ENCODE results near the gene PEX10.

Gene PEX10

DNA sequence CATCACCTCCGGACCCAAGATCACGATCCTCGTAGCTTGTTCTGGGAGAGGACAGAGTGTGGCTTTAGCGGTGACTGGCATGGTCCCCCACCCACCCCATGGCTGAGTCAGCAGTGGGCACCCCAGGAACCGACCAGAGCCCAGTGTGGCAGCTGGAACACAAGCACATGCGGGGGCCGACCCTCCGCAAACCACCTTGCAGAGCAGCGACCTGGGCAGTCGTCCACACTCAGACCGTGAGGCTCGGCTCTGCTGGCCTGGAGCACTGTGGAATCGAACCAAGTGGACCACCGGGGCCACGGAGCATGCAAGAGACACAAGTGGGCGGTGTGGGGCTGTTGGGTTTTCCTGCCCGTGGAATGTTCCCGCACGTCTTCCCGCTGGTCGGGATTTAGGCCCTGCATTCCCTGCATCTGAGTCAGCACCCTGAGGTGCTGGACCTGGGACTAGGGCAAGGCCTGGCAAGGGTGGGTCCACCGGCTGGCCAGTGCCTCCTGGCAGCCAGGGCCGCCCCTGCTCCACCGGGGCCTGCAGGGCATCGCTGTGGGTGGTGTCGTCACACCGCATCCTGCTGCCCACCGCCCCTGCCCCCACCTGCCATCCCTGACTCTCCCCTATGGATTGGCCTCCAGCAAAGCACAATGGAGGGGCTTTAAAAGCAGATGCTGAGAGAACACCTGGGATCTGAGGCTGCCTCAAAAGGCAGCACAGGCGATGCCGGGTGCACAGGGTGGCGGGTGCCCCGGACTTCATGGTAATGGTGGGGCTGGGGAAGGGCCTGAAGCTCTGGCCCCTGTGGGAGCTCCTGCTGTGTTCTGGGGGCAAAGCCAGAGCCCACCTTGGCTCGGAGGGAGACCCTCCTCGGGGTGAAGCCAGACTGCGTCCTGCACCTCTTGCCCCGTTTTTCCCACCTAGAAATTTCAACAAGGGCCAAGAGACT is 39.5 kb downstream of the PEX10 start:
- no peak for DNase-seq

DNA sequence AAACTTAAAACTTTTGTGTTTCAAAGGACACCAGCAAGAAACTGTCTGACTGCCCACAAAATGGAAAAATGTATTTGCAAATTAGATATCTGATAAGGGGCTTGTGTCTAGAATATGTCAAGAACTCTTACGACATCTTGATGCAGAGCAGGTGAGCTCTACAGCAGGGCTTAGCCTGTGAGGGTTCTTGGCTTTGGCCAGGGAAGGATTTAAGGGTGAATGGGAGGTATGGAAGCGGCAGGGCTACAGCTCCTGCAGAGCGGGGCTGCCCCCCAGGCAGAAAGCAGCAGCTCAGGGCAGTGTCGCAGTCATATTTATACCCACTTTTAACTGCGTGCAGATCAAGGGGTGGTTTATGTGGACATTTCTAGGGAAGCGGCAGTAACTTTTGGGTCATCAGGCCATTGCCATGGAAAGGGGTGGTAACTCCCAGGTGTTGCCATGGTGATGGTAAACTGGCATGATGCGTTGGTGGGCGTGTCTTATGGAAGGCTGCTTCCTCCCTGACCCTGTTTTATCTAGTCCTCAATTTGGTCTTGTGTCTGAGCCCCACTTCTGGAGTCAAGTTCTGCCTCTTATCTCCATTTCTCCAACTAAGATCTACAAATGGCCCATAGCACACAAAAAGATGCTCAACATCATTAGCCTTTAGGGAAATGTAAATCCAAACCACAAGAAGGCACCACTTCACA is 44.2 kb downstream of the PEX10 start:
- DNase-seq = no peak

GRCh38 chr1:2363847-2364513 is 48.4 kb downstream of the PEX10 start:
- no peak for DNase-seq

DNA sequence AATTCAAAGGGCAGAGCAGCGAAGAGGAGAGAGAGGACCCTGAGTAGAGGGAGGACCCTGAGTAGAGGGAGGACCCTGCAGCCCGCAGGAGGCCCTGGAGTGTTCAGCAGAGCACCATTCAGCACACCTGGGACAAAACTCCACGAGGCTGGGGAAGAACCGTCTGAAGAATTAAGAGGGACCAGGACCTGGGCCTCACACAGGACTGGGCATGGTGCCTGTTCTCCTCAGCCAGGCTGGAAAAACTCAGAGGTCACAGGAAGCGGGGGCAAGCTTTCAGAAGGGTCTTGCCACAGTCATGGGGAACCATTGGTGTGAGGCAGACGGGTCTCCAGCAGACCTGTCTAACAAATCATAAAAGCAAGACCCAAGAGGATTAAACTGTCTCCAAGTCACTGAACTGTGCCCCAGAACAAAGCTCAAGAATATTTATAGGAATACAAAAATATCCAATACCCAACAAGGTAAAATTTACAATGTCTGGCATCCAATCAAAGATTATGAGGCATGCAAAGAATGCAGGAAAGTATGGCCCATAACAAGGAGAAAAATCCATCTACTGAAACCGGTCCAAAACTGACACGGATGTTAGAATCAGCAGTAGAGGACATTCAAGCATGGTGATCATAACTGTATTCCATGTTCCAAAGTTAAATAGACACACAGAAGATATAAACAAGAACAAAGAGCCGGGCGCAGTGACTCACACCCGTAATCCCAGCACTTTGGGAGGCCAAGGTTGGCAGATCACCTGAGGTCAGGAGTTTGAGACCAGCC is 51.6 kb downstream of the PEX10 start:
- DNase-seq = no peak

DNA sequence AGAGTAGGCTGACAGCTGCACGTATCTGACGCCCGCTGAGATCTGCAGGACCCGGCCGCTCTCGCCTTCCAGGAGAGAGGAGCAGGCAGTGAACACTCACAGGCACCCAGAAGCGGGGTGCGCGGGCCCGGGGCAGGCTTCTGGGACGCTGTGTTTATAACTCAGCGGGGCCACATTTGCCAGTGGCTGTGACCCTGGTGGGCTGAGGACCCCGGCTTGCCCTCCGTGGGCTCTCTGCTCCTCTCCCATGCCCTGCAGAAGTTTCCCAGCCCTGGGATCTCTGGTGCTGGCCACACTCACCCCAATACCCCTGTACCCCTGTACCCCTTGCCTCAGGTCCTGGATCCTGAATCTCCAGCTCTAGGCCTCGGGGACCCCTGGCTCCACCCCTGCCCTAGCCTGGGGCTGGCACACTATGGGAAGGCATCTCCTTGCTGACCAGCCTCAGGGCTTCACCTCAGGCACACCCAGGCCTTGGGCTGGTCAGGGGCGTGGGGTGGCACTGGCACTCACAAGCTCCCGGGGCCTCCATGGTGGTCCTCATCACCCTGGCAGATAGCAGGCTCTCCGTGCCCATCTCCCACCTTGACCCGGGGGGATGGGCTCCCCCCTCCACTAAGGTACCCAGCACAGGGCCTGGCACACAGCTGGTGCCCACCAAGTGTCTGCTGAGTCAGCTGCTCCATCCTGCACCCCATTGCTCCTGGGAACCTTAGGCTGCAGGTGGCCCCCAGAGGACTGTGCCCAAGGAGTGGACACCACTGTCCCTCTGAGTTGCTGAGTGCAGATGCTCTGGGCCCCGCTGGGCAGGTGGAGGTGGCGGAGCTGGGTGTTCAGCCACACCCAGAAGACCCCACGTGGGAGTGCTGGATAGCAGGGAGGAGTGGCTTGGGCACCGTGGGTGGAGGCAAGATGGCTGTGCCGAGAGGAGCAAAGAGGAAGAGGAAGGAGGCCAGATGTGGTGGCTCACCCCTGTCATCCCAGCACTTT is 53.4 kb downstream of the PEX10 start:
- no peak for DNase-seq

GRCh38 chr1:2358072-2358471 is 54.3 kb downstream of the PEX10 start:
- no peak for DNase-seq

DNA sequence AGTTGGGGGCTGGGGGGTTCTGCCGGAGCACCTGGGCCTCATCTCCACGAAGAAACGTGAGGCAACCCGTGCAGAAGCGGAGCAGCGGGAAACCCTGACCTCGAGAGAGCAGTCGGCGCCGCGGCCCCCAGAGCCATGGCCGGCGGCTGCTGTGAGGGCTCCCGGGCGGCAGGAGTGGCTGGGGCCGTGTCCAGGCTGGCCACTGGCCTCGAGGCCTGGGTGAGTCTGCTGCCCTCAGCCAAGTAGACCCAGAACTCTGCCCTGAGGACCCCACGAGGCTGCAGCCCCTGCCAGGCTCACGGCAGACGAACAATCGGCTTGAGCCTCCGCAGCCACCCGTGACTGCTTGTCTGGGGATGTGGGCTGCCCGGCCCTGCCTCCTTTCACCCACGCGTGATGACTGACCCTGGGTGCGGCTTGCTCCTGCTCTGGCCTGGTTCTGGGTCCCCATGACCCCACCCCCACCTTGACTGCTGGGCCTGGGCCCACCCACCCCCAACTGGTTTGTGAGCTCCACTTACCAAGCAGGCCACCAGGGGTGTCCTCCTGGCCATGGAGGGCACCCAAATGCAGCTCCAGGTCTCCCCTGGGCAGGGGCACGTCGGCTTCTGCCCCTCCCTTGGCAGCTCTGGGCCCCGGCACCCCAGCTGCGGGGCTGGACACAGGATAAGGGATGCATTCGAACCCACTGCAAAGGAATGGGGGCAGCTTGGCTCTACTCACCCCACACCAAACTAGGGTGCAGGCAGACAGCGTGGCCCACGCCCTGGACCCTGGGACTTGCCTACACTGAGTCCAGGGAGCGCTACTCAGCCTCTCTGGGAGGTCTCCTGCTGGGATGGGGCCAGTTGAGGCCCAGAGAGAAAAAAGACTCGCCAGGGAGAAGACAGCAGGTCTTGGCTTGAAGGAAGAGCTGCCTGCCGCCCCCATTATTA is 55.2 kb downstream of the PEX10 start:
- DNase-seq = no peak

GRCh38 chr1:2356401-2356800 is 56.0 kb downstream of the PEX10 start:
- no peak for DNase-seq

- DNase-seq = no peak
Observed at GRCh38 chr1:2355373-2356261, 56.7 kb downstream of the PEX10 start.

DNA sequence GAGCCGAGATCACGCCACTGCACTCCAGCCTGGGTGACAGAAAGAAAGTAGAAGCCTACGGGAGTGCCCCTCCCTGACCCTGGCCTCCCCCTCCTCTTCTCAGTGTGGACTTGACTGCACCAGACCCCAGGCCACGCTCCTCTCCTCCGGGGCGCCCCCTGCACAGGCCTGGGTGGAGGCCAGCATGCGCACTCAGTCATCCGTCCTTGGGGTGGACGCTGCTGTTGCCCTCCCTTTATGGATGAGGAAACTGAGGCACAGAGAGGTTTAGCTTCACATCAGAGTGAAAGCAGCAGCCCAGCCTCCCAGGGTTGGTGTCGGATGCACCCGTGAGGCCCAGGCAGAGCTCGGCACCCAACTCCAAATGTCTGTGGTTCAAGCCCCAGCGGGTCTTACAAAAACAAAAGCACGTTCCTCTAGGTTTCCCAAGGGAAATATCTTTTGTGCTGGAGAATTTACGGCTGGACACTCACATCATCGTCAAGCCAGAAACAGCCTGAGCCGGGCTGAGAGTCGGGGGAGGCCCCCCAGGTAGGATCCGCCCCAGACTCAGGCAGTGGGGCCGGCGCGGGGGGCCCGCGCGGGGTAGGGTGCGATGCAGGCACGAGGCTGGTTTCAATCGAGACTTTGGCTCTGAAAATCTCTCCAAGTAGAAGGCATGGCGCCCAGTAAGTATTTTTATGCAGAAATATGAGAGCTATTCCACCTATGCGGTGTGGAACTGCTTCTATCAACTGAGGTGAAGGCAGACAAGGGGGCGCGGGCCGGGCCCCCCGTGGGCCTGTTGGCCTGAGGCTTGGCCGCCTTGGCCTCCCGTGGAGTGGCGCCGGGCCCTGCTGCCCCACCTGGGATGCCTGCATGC is 57.6 kb downstream of the PEX10 start:
- no peak for DNase-seq
